Activated CD4-positive, alpha-beta memory T cell treated with anti-CD3 and anti-CD28 coated beads, Interleukin-2, amount 10 ng/mL, durations not matched to agents 7 days and 5 days (primary cell): ENCODE measurements around the gene FAM241A. TPM values are rescaled to one million over a fixed set of nuclear protein-coding genes. Genes with fewer than 3 reads are reported as not detected.
"Not testable (repeated sequence)": the region's sequence is repeated elsewhere in the genome, so short reads cannot be mapped to it uniquely, and the experiment has no call there.

Experiments used
- CTCF ChIA-PET: fragments of 350-600 bp; sonication (Branson Sonifier 250); formaldehyde crosslinking; loops from one replicate; lab custom pipeline; 2021; ENCODE audit warnings: antibody characterized with exemption, inconsistent platforms; lab: Charles Lee
- POLR2A ChIA-PET: fragments of 350-600 bp; sonication (Branson Sonifier 250); formaldehyde crosslinking; loops from one replicate; lab custom pipeline; 2021; ENCODE audit warnings: antibody characterized with exemption; lab: Charles Lee
- DNase-seq: peaks from one replicate; pipeline ENCODE4 v3.0.0-alpha.2; 2020
- H3K27ac Mint-ChIP-seq: one replicate; pipeline ENCODE4 v1.8.0; 2021; ENCODE audit warnings: mild to moderate bottlenecking, mixed read lengths
- H3K27me3 Mint-ChIP-seq: one replicate; pipeline ENCODE4 v1.8.0; 2021; ENCODE audit warnings: mixed read lengths
- H3K36me3 Mint-ChIP-seq: one replicate; pipeline ENCODE4 v1.8.0; 2021; ENCODE audit warnings: low read depth, mixed read lengths
- H3K4me1 Mint-ChIP-seq: one replicate; pipeline ENCODE4 v1.8.0; 2021; ENCODE audit warnings: mixed read lengths
- H3K4me3 Mint-ChIP-seq: one replicate; pipeline ENCODE4 v1.8.0; 2021; ENCODE audit warnings: mild to moderate bottlenecking, mixed read lengths
- H3K9me3 Mint-ChIP-seq: one replicate; pipeline ENCODE4 v1.8.0; 2021; ENCODE audit warnings: mixed read lengths
- total RNA-seq, 2 experiments: library from RNA; stranded (reverse); gene quantifications; one replicate each; pipeline ENCODE4 v1.2.3, GENCODE V29; 2021

The FAM241A gene
- total RNA-seq, 2 experiments from 2014 or later, result 1.2 to 1.4 TPM

- peak; percentile 41 for DNase-seq
- no peaks in the 10 kb centered on the region for H3K27me3 Mint-ChIP-seq
- H3K4me3 Mint-ChIP-seq, result no peak overlapping the region
- peaks cover 34% of the 10 kb centered on the region for H3K4me1 Mint-ChIP-seq
- CTCF ChIA-PET, result interaction anchor here (0.9 kb wide), 1 partner anchor 26 kb away, joined by 3 read pairs; no protein-coding TSS in a partner anchor
- no peaks in the 10 kb centered on the region for H3K36me3 Mint-ChIP-seq
- H3K27ac Mint-ChIP-seq, result peak overlapping the region; percentile 53
- POLR2A ChIA-PET, result interaction anchor here (1.0 to 1.6 kb wide), 2 partner anchors 11 to 65 kb away, joined by 3 to 5 read pairs; no protein-coding TSS in a partner anchor
- H3K9me3 Mint-ChIP-seq, result no peaks in the 10 kb centered on the region
Measured at GRCh38 chr4:112167794-112168193, 22.5 kb downstream of the FAM241A start.

GRCh38 chr4:112168719-112169500 lies 23.7 kb downstream of the FAM241A start:
- ChIA-PET POLR2A (interaction anchor here (1.6 kb wide), 1 partner anchor 64 kb away, joined by 5 read pairs; no protein-coding TSS in a partner anchor), CTCF (no interaction called here)
- peaks cover 34% of the 10 kb centered on the region for H3K4me1 Mint-ChIP-seq
- no peaks in the 10 kb centered on the region for H3K9me3 Mint-ChIP-seq
- H3K4me3 Mint-ChIP-seq, result no peak overlapping the region
- no peaks in the 10 kb centered on the region for H3K36me3 Mint-ChIP-seq
- no peaks in the 10 kb centered on the region for H3K27me3 Mint-ChIP-seq
- H3K27ac Mint-ChIP-seq, result no peak overlapping the region
- no peak for DNase-seq

GRCh38 chr4:112170451-112170993 lies 25.3 kb downstream of the FAM241A start:
- DNase-seq, result no peak
- Mint-ChIP-seq H3K27ac (no peak overlapping the region), H3K4me1 (peaks cover 34% of the 10 kb centered on the region), H3K4me3 (no peak overlapping the region), H3K36me3 (no peaks in the 10 kb centered on the region), H3K27me3 (no peaks in the 10 kb centered on the region), H3K9me3 (no peaks in the 10 kb centered on the region)
- POLR2A ChIA-PET, result no interaction called here
- CTCF ChIA-PET, result no interaction called here

GRCh38 chr4:112171051-112171763 lies 26.0 kb downstream of the FAM241A start:
- peaks cover 36% of the 10 kb centered on the region for H3K4me1 Mint-ChIP-seq
- H3K27me3 Mint-ChIP-seq, H3K9me3 Mint-ChIP-seq, H3K36me3 Mint-ChIP-seq, POLR2A ChIA-PET, H3K27ac Mint-ChIP-seq, DNase-seq, CTCF ChIA-PET, H3K4me3 Mint-ChIP-seq: not testable (repeated sequence)

- no peak overlapping the region for H3K4me3 Mint-ChIP-seq
Measured at GRCh38 chr4:112172180-112172579, 26.9 kb downstream of the FAM241A start.

GRCh38 chr4:112173593-112174558 lies 28.6 kb downstream of the FAM241A start:
- Mint-ChIP-seq H3K9me3 (no peaks in the 10 kb centered on the region), H3K27ac (no peak overlapping the region), H3K4me3 (no peak overlapping the region), H3K27me3 (no peaks in the 10 kb centered on the region), H3K4me1 (peaks cover 37% of the 10 kb centered on the region), H3K36me3 (peaks cover 5% of the 10 kb centered on the region)
- DNase-seq, result no peak
- ChIA-PET CTCF (interaction anchor here (1.7 kb wide), 1 partner anchor 11 kb away, joined by 4 read pairs; no protein-coding TSS in a partner anchor), POLR2A (no interaction called here)

More at GRCh38 chr4:112172180-112172579, 26.9 kb downstream of the FAM241A start:
- Mint-ChIP-seq H3K27ac (no peak overlapping the region), H3K27me3 (no peaks in the 10 kb centered on the region), H3K36me3 (no peaks in the 10 kb centered on the region), H3K4me1 (peaks cover 43% of the 10 kb centered on the region), H3K9me3 (no peaks in the 10 kb centered on the region)
- POLR2A ChIA-PET, result interaction anchor here (0.8 to 1.0 kb wide), 4 partner anchors 9 to 60 kb away, joined by 3 to 4 read pairs (median 3); partner anchors contain the start of gene AP1AR
- DNase-seq, result no peak
- CTCF ChIA-PET, result interaction anchor here (0.8 kb wide), 1 partner anchor 49 kb away, joined by 3 read pairs; no protein-coding TSS in a partner anchor

- ChIA-PET CTCF (no interaction called here), POLR2A (interaction anchor here (0.6 kb wide), 1 partner anchor 29 kb away, joined by 3 read pairs; no protein-coding TSS in a partner anchor)
- H3K4me1 Mint-ChIP-seq, result peaks cover 27% of the 10 kb centered on the region
- H3K27me3 Mint-ChIP-seq, result no peaks in the 10 kb centered on the region
- no peak overlapping the region for H3K4me3 Mint-ChIP-seq
- DNase-seq, result no peak
- no peaks in the 10 kb centered on the region for H3K9me3 Mint-ChIP-seq
- no peak overlapping the region for H3K27ac Mint-ChIP-seq
- H3K36me3 Mint-ChIP-seq, result peaks cover 5% of the 10 kb centered on the region
Measured at GRCh38 chr4:112175840-112176239, 30.6 kb downstream of the FAM241A start.

GRCh38 chr4:112176596-112176995 lies 31.3 kb downstream of the FAM241A start:
- Mint-ChIP-seq H3K36me3 (peaks cover 5% of the 10 kb centered on the region), H3K27me3 (no peaks in the 10 kb centered on the region), H3K9me3 (no peaks in the 10 kb centered on the region), H3K4me3 (no peak overlapping the region), H3K27ac (no peak overlapping the region), H3K4me1 (peaks cover 25% of the 10 kb centered on the region)
- no peak for DNase-seq
- ChIA-PET POLR2A (interaction anchor here (2.2 kb wide), 1 partner anchor 110 kb away, joined by 6 read pairs; the partner anchor contains the start of gene TIFA), CTCF (no interaction called here)

- H3K27me3 Mint-ChIP-seq, H3K36me3 Mint-ChIP-seq, CTCF ChIA-PET, DNase-seq, H3K9me3 Mint-ChIP-seq, H3K27ac Mint-ChIP-seq, POLR2A ChIA-PET, H3K4me3 Mint-ChIP-seq: not testable (repeated sequence)
- H3K4me1 Mint-ChIP-seq, result peaks cover 39% of the 10 kb centered on the region
Measured at GRCh38 chr4:112178741-112179140, 33.5 kb downstream of the FAM241A start.

GRCh38 chr4:112181358-112182000 lies 36.2 kb downstream of the FAM241A start:
- H3K27ac Mint-ChIP-seq, result no peak overlapping the region
- H3K4me3 Mint-ChIP-seq, result no peak overlapping the region
- no peak for DNase-seq
- H3K36me3 Mint-ChIP-seq, result peaks cover 5% of the 10 kb centered on the region
- H3K27me3 Mint-ChIP-seq, result no peaks in the 10 kb centered on the region
- POLR2A ChIA-PET, result interaction anchor here (1.1 kb wide), 1 partner anchor 9 kb away, joined by 3 read pairs; no protein-coding TSS in a partner anchor
- CTCF ChIA-PET, result interaction anchor here (0.7 to 0.8 kb wide), 2 partner anchors 9 to 82 kb away, joined by 3 read pairs; no protein-coding TSS in a partner anchor
- H3K4me1 Mint-ChIP-seq, result peaks cover 39% of the 10 kb centered on the region
- H3K9me3 Mint-ChIP-seq, result no peaks in the 10 kb centered on the region

- ChIA-PET POLR2A (no interaction called here), CTCF (interaction anchor here (0.7 to 1.7 kb wide), 3 partner anchors 50 to 139 kb away, joined by 3 read pairs; no protein-coding TSS in a partner anchor)
- H3K27ac Mint-ChIP-seq, result no peak overlapping the region
- no peak for DNase-seq
- H3K27me3 Mint-ChIP-seq, result no peaks in the 10 kb centered on the region
- H3K4me3 Mint-ChIP-seq, result no peak overlapping the region
- peaks cover 31% of the 10 kb centered on the region for H3K4me1 Mint-ChIP-seq
- no peaks in the 10 kb centered on the region for H3K9me3 Mint-ChIP-seq
- H3K36me3 Mint-ChIP-seq, result peaks cover 5% of the 10 kb centered on the region
Measured at GRCh38 chr4:112182604-112183003, 37.4 kb downstream of the FAM241A start.
